Measurements from ENCODE around the gene FKBP7. TPM values are rescaled to one million over a fixed set of nuclear protein-coding genes. Genes with fewer than 3 reads are reported as not detected.

The FKBP7 gene
- total RNA-seq, 1 experiment from 2014 or later, result 6.2 TPM

- no peaks in the 10 kb centered on the region for H3K36me3 ChIP-seq (ENCODE audit: insufficient read depth, low read length)
- H3K4me3 ChIP-seq (ENCODE audit: low read length), result no peak overlapping the region
- no peaks in the 10 kb centered on the region for H3K79me2 ChIP-seq (ENCODE audit: low read length)
- H3K4me1 ChIP-seq (ENCODE audit: low read length), result no peaks in the 10 kb centered on the region; the same call in 1 of the 2 replicates
- H3K27me3 ChIP-seq (ENCODE audit: low read length), result no peaks in the 10 kb centered on the region
- no peak overlapping the region for H3K9ac ChIP-seq (ENCODE audit: low read length)
- no peaks in the 10 kb centered on the region for H4K20me1 ChIP-seq (ENCODE audit: insufficient read depth, low read depth, low read length)
- no peaks in the 10 kb centered on the region for H3K9me2 ChIP-seq (replicated peaks; ENCODE audit: insufficient read depth, low read length)
- H3K9me3 ChIP-seq (ENCODE audit: low read length), result no peaks in the 10 kb centered on the region
- no peak overlapping the region for H3K4me2 ChIP-seq (ENCODE audit: low read depth, low read length, poor library complexity, severe bottlenecking)
- no peak for DNase-seq
- H3K27ac ChIP-seq (ENCODE audit: low read length), result no peak overlapping the region
- H2AFZ ChIP-seq (ENCODE audit: low read length), result no peak overlapping the region
These were observed 57.9 kb downstream of the FKBP7 start for GRCh38 chr2:178420463-178420999.

GRCh38 chr2:178419123-178419522, 59.3 kb downstream of the FKBP7 start:
- no peaks in the 10 kb centered on the region for H3K9me3 ChIP-seq (ENCODE audit: low read length)
- H3K79me2 ChIP-seq (ENCODE audit: low read length), result no peaks in the 10 kb centered on the region
- no peak overlapping the region for H3K4me2 ChIP-seq (ENCODE audit: low read depth, low read length, poor library complexity, severe bottlenecking)
- H3K9me2 ChIP-seq (replicated peaks; ENCODE audit: insufficient read depth, low read length), result no peaks in the 10 kb centered on the region
- no peak overlapping the region for H3K9ac ChIP-seq (ENCODE audit: low read length)
- no peak overlapping the region for H3K27ac ChIP-seq (ENCODE audit: low read length)
- H3K27me3 ChIP-seq (ENCODE audit: low read length), result no peaks in the 10 kb centered on the region
- H3K4me1 ChIP-seq (ENCODE audit: low read length), result peaks cover 11% of the 10 kb centered on the region
- no peaks in the 10 kb centered on the region for H3K36me3 ChIP-seq (ENCODE audit: insufficient read depth, low read length)
- H4K20me1 ChIP-seq (ENCODE audit: insufficient read depth, low read depth, low read length), result no peaks in the 10 kb centered on the region
- no peak overlapping the region for H2AFZ ChIP-seq (ENCODE audit: low read length)
- H3K4me3 ChIP-seq (ENCODE audit: low read length), result no peak overlapping the region
- peak; percentile 50 for DNase-seq

- Histone ChIP-seq H3K27me3 (ENCODE audit: low read length) (no peaks in the 10 kb centered on the region), H4K20me1 (ENCODE audit: insufficient read depth, low read depth, low read length) (no peaks in the 10 kb centered on the region), H2AFZ (ENCODE audit: low read length) (no peak overlapping the region), H3K4me3 (ENCODE audit: low read length) (no peak overlapping the region), H3K79me2 (ENCODE audit: low read length) (no peaks in the 10 kb centered on the region), H3K9ac (ENCODE audit: low read length) (no peak overlapping the region), H3K4me1 (ENCODE audit: low read length) (peaks cover 18% of the 10 kb centered on the region), H3K36me3 (ENCODE audit: insufficient read depth, low read length) (no peaks in the 10 kb centered on the region), H3K9me2 (replicated peaks; ENCODE audit: insufficient read depth, low read length) (no peaks in the 10 kb centered on the region), H3K9me3 (ENCODE audit: low read length) (no peaks in the 10 kb centered on the region), H3K27ac (ENCODE audit: low read length) (no peak overlapping the region), H3K4me2 (ENCODE audit: low read depth, low read length, poor library complexity, severe bottlenecking) (no peak overlapping the region)
- no peak for DNase-seq
These were observed 60.0 kb downstream of the FKBP7 start for GRCh38 chr2:178418426-178418825.

GRCh38 chr2:178417916-178418315, 60.5 kb downstream of the FKBP7 start:
- no peak overlapping the region for H3K27ac ChIP-seq (ENCODE audit: low read length)
- H3K4me3 ChIP-seq (ENCODE audit: low read length), result no peak overlapping the region
- peaks cover 23% of the 10 kb centered on the region for H3K4me1 ChIP-seq (ENCODE audit: low read length)
- H3K9me3 ChIP-seq (ENCODE audit: low read length), result no peaks in the 10 kb centered on the region
- H3K79me2 ChIP-seq (ENCODE audit: low read length), result no peaks in the 10 kb centered on the region
- no peak overlapping the region for H2AFZ ChIP-seq (ENCODE audit: low read length)
- DNase-seq, result no peak
- no peaks in the 10 kb centered on the region for H4K20me1 ChIP-seq (ENCODE audit: insufficient read depth, low read depth, low read length)
- H3K9ac ChIP-seq (ENCODE audit: low read length), result no peak overlapping the region
- no peaks in the 10 kb centered on the region for H3K9me2 ChIP-seq (replicated peaks; ENCODE audit: insufficient read depth, low read length)
- no peak overlapping the region for H3K4me2 ChIP-seq (ENCODE audit: low read depth, low read length, poor library complexity, severe bottlenecking)
- H3K36me3 ChIP-seq (ENCODE audit: insufficient read depth, low read length), result no peaks in the 10 kb centered on the region
- H3K27me3 ChIP-seq (ENCODE audit: low read length), result no peaks in the 10 kb centered on the region

- Histone ChIP-seq H3K27me3 (ENCODE audit: low read length) (no peaks in the 10 kb centered on the region), H3K36me3 (ENCODE audit: insufficient read depth, low read length) (no peaks in the 10 kb centered on the region), H3K4me2 (ENCODE audit: low read depth, low read length, poor library complexity, severe bottlenecking) (no peak overlapping the region), H3K79me2 (ENCODE audit: low read length) (no peaks in the 10 kb centered on the region), H4K20me1 (ENCODE audit: insufficient read depth, low read depth, low read length) (no peaks in the 10 kb centered on the region), H3K4me3 (ENCODE audit: low read length) (no peak overlapping the region), H3K9ac (ENCODE audit: low read length) (no peak overlapping the region), H3K9me2 (replicated peaks; ENCODE audit: insufficient read depth, low read length) (no peaks in the 10 kb centered on the region), H3K9me3 (ENCODE audit: low read length) (no peaks in the 10 kb centered on the region), H2AFZ (ENCODE audit: low read length) (no peak overlapping the region), H3K27ac (ENCODE audit: low read length) (no peak overlapping the region), H3K4me1 (ENCODE audit: low read length) (peaks cover 23% of the 10 kb centered on the region)
- DNase-seq, result no peak
These were observed 62.4 kb downstream of the FKBP7 start for GRCh38 chr2:178415979-178416378.

GRCh38 chr2:178414266-178415247, 63.8 kb downstream of the FKBP7 start:
- DNase-seq, result peak; percentile 95
- peak overlapping the region; percentile 71 for H3K4me3 ChIP-seq (ENCODE audit: low read length)
- H3K27me3 ChIP-seq (ENCODE audit: low read length), result no peaks in the 10 kb centered on the region
- H3K9ac ChIP-seq (ENCODE audit: low read length), result peak overlapping the region; percentile 58
- no peaks in the 10 kb centered on the region for H3K9me3 ChIP-seq (ENCODE audit: low read length)
- peaks cover 23% of the 10 kb centered on the region for H3K4me1 ChIP-seq (ENCODE audit: low read length)
- H3K36me3 ChIP-seq (ENCODE audit: insufficient read depth, low read length), result no peaks in the 10 kb centered on the region
- no peaks in the 10 kb centered on the region for H3K9me2 ChIP-seq (replicated peaks; ENCODE audit: insufficient read depth, low read length)
- no peaks in the 10 kb centered on the region for H3K79me2 ChIP-seq (ENCODE audit: low read length)
- H3K27ac ChIP-seq (ENCODE audit: low read length), result no peak overlapping the region
- H2AFZ ChIP-seq (ENCODE audit: low read length), result peak overlapping the region; percentile 82
- no peaks in the 10 kb centered on the region for H4K20me1 ChIP-seq (ENCODE audit: insufficient read depth, low read depth, low read length)
- peak overlapping the region; percentile 96 for H3K4me2 ChIP-seq (ENCODE audit: low read depth, low read length, poor library complexity, severe bottlenecking)

Other genes with a start within 250 kb of the FKBP7 start
- 90.5 and 117 TPM in 2 replicates for gene PRKRA, start 27.4 kb downstream of the FKBP7 start, total RNA-seq (2014; rRNA removed; shearing (Covaris generic); ENCODE audit: low replicate concordance)
- 4.7 and 8.9 TPM in 2 replicates for gene PJVK, start 27.2 kb downstream of the FKBP7 start, total RNA-seq (2014; rRNA removed; shearing (Covaris generic); ENCODE audit: low replicate concordance)
- 8.4 and 11.0 TPM in 2 replicates for gene PLEKHA3, start 1.9 kb upstream of the FKBP7 start, total RNA-seq (2014; rRNA removed; shearing (Covaris generic); ENCODE audit: low replicate concordance)